Fibroblast of skin of right quadriceps (primary cell): Measurements from ENCODE around the gene SCN1A.
A peak's percentile ranks its signal among the peaks of the same experiment; 100 is the strongest.
"Not testable (repeated sequence)": the region's sequence is repeated elsewhere in the genome, so short reads cannot be mapped to it uniquely, and the experiment has no call there.

Experiments
- DNase-seq: peaks from one replicate; pipeline ENCODE4 v3.0.0-alpha.2; 2013

Gene SCN1A

DNA sequence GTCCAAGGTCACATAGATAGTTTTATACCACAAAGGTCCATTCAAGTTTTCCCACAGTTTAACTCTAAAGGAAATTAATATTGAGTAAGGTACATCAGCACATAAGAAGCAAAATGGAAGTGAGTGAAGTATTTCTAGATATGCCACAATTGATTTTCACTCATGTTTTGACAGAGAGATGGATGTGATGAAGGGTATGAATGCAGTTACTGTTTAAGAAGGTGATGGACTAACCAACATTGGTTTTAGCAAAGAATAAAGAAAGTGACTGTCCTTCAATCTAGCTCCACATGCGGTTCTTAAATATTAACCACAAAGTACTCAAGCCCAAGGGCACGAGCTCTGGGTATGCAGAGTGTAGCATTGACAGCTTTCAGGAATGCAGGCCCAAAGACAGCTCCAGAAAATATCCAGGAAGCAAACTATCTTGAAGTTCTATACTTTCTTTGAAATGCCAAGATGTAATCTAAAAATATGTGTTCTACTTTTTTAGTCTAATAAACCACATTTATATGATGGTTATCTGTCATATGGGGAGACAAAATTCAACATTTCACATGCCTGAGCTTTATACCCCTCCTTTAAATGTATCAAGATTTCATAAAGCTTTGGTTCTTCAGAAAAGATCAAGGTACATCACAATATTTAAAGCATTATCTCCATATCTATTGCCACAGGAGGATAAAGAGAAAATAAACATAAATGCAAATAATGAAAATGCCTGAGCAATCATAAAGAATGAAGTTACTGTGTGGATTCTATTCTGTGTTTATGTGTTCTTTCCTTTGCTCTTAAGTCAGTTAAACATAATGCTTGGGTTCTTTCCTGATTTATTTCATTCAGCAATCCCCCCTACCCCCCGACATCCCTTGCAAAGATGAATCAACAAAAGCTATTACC lies 6.7 kb upstream of the SCN1A start:
- DNase-seq = no peak

DNA sequence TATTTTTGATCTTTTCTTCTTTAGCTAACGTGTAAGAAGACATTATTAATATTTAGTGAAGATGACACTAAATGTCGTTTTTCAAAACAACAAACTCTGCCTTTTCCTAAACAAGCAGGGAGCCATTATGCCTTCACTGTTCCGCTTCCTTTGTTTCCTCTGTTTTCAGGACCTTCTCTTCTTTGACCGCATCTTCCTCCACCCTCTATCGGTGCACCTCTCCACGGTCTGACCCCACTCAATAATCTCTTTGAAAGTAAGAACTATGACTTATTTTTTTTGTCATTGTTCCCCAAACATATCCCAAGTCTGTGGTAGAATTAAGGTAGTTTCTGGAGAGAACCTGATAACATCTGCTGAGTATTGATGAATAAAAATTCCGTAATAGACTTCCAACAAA lies 5.8 kb upstream of the SCN1A start:
- no peak for DNase-seq

DNA sequence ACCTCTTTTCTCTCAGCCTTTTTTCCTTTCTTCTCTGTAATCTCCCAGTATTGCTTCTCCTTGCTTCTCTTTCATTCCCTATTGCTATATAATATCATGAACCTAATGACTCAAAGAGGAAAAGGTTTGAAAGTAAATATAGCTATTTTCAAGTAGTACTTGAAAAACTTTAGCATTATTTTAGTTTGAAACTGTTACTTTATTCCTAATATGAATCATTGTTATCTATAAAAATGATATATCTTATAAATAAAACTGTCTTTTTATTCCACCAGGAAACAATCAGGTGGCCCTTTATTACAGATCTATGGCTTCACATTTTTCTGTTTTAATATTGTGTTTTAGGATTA lies 311 bp upstream of the SCN1A start:
- DNase-seq = no peak

DNA sequence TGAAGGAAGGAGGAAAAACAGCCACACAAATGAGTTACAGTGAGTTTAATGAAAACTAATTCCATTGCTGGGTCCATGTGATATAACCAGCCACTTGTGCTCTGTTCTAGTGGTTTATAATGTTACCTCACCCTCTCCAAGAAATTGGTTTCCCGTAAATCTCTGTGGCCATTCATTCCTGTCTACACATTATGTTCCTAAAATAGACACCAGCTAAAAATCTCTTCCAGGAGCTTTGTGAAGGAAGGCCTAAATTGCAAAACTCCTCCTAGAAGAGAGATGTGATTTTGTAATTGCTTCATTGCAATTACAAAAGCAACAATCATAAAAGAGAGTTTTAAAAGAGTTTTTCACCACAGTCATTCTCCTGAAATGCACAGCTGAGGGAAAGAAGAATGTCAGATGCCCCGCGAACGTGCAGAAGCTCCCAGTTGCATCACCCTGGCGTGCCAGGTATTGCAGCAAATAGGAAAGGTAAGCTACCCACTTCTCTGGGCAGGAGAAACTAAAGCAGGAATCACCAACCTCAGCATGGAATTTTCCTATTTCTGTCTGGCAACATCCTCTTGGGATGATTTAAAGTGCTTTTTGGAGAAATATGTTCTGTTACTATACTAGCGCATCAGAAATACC lies 1.7 kb downstream of the SCN1A start:
- DNase-seq = peak; percentile 32

DNA sequence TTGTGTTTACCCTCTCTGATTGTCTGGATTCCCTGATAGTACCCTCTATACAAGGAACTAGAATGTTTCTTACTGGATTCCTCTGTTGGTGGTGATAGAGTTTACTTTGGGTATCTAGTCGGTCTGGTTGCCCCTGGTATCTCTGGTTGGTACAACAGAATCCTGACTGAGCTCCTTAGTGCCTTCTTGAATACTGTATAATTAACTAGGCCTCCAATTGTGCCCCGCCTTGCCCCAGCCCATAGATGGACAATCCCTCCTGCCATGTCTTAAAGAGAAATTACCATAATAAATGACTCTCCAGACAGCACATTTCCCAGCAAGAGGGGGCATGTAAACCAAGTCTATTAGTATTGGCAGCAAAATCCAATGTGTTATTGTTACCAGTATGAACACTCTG lies 2.3 kb downstream of the SCN1A start:
- no peak for DNase-seq

DNA sequence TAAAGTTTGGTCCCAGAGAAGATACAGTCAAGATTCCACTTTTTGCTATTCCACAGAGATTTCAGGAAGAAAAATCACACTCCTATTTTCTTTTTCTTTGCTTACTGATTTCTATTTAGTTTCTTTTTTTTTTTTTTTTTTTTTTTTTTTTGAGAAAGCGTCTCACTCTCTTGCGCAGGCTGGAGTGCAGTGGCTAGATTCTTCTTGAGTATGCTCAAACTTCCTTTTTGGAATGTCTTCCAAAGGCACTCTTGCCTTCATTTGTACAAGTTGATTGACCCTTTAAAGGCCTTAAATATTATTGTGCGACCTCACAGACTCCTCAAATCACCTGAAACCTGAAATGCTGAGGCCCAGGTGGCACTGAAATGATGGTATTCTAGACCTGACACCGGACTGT lies 9.6 kb downstream of the SCN1A start:
- DNase-seq = no peak

DNA sequence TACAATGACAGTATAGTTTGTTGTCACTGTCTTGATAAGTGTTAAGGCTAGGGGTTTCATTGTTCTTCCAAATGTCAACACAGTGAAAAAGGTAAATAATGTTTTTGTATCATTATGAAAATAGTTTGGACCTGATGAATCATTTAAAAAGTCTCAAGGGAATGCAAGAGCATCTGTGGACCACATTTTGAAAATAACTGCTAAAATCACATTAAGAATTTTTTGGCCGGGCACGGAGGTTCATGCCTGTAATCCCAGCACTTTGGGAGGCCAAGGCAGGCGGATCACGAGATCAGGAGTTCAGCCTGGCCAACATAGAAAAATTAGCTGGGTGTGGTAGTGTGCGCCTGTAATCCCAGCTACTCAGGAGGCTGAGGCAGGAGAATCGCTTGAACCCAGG lies 10.3 kb downstream of the SCN1A start:
- DNase-seq = no peak

DNA sequence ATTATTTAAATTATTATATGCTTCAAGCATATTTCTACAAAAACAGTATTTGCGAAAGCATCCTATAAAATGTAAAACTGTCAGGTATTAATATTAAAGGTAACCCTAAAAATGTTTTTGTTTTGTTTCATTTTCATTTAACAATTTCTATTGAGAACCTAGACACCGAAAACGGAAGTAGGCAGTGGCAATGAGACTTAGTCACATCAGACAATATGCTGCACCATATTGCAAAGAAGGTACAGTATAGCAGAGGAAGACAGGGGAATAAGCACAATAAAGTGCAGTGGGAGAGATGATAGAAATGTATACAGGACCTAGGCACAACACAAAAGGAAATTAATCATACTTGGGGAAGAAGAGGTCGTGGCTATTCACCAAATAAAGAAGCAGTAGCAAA lies 12.2 kb downstream of the SCN1A start:
- no peak for DNase-seq

DNA sequence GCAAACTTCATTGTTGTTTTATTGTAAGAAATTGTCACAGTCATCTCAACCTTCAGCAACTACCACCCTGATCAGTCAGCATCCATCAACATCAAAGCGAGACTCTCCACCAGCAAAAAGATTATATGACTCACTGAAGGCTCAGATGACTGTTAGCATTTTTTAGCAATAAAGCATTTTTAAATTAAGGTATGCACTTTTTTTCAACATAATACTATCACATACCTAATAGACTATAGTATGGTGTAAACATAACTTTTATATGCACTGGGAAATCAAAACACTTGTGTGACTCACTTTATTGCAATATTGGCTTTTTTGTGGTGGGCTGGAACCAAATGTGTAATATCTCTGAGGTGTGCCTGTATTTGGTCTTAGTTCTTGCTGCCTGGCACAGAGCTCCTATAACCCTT lies 15.6 kb downstream of the SCN1A start:
- DNase-seq = no peak

DNA sequence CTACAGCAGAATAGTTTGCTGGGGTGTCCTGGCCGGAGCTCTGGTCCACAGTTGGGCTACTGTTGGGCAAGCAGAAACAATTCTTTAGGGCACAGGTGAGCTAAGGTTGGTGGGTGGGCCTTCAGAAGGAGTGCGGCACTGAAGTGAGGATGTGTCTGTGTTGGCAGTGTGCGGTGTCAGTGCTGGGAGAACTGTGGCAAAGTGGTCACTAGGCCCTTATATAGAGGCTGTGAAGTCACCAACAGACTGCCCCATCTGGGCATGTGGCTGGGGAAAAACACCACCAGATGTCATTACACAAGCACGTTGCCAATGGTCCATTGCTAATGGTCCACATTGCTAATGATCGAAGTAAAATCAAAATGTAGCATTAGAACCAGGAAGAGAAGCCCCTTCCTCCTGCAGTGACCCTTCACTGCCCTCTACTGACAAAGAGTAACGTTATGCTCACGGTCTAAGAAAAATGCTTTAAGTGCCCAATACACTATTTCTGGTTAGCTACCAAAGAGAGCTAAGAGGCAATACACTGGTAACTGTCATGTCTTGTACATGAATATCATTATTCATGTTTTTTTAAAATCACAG lies 21.3 kb downstream of the SCN1A start:
- no peak for DNase-seq

DNA sequence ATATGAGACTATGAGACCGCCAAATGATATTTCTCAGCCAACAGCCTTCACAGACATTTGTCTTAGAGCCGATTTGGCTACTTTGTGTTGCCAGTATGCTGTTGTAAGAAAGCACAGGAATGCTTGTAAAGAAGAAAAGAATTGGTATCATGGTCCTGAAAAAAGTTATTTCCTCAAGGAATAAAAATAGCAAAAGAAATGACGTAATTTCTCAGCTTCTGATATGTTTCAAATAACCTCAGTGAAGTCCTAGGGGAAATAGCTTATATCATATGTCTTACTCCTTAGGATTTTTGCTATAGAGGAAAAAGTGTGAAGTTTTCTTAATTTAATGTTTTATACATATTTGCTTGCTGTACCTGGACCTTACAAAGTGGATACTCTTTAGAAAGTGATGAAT lies 23.0 kb downstream of the SCN1A start:
- DNase-seq = no peak

DNA sequence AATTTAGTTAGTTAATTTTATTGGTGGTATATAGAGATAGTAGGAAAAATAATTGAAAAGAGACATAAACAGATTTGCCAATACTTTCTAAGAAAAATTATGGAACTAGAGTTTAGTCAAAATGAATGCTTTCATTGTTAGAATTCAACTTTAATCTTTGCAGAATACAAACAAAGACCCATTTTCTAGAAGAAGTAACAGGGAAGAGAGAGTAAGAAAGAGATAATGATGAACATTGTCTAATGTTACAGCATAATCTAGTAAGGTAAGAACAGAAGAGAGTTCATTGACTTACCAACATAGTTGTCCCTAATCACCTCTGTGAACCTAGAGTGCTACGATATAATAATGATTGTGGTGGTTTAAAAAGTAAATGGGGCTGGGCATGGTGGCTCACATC lies 23.7 kb downstream of the SCN1A start:
- no peak for DNase-seq

DNA sequence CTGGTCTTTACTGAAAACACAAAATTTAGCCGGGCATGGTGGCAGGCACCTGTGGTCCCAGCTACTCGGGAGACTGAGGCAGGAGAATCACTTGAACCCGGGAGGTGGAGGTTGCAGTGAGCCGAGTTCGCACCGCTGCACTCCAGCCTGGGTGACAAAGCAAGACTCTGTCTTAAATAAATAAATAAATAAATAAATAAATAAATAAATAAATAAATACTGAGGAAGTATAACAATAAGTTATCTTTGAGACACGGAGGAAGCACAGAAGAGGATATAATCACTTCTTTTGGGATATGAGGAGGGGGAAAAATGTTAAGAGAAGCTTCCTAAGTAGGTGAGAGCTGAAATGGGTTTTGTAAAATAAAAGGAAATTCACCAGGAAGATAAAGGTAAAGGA lies 24.5 kb downstream of the SCN1A start:
- DNase-seq = not testable (repeated sequence)

DNA sequence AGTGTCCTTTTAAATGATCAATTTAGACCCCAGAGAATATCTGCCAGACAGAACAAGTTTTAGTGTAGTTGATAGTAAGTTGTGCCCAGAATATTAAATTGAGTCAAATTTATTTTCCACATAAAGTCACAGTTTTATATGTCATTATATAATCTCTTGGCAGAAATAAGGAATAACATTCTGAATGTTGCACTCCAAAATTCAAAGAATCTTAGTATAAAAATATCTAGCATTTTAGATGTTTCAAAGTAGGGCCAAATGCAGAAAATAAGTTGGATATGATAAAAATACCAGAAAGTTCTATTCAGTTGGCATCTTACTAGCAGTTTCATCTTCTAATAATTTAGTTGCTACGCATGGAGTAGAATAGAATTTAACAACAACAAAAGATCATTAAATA lies 33.5 kb downstream of the SCN1A start:
- no peak for DNase-seq

DNA sequence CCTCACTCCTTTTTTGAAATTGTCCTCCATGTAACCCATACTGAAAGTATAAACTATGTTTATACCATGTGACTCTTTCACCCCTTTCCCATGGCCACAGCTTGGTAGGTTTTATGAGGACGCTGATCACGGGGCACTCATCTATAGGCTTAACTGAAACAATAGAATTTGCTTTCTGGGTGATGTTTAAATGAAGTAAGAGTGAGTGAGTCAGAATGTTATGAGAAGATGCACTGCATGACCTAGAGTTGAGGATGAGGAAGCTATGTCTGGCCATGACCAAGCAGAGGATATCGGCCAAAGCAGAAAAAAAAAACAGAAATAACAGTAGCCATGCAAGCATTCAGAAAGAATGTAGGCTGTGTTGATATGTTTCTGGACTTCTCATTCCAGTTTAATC lies 34.9 kb downstream of the SCN1A start:
- peak; percentile 11 for DNase-seq

DNA sequence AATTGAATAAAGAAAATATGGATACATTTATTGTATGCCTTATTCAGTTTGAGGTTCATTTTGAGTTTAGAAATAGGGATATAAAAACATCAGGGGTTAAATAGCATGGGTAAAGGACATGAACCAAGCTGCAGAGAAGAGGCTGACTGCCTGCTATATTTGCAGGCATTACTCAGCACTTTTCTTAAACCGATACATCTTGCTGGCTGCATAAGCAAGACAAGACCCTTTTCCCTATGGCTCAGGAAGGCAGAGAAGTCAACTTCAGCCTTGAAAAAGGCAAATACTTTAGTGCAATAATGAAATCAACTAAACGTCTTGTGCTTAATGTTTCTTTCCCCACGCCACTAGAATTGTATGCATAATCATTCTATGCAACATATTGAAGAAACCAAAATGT lies 36.4 kb downstream of the SCN1A start:
- no peak for DNase-seq

DNA sequence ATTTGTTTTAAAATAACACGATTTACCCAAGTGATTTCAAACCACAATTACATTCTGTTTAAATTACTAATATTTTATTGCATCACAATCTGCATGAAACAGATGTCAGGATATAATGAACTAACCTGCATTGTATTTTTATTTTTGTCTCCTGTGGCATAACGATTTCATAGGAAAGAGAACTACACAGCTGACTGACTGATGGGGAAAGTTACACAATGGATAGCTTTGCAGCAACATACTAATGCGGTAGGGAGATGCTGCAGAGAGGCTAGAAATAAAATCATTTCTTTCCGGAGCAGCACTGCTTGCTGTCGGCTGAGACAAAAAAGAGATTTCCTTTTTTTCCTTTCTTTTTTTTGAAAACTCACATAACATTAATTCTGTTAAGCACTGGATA lies 36.9 kb downstream of the SCN1A start:
- no peak for DNase-seq

DNA sequence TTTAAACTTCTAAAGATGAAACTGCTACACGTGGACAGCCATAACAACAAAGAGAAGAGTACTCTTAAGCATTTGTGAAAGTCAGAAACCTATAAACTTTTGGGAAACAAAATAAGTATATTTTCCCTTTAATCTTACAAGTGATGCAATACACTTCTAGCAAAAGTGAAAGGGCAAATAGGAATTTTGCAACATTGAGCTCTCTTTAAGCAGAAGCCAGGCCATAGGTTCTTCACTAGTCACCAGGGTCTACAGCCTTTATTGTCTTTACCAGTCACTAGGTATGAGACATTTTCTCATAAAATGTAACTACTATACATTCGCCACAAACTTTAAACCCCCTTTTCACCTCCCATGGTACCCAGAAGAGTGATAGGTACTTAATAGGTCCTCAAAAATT lies 37.5 kb downstream of the SCN1A start:
- DNase-seq = no peak

DNA sequence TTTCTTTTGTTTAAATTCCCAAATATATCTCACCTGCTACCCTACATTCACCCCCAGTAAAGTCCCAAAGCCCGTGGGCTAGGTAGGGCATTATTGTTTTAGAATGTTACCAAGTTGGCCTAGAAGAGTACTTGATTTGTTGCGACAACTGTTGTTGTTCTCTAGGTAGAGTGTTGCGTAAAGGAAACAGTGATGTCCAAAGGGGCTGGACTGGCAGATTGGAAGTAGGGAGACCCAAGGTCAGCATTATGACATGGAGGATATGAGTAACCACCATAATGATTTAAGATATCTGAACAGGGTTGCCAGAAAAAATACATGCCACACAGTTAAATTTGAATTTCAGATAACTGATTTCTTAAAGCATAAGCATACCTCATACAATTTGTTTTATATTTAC lies 39.2 kb downstream of the SCN1A start:
- no peak for DNase-seq

DNA sequence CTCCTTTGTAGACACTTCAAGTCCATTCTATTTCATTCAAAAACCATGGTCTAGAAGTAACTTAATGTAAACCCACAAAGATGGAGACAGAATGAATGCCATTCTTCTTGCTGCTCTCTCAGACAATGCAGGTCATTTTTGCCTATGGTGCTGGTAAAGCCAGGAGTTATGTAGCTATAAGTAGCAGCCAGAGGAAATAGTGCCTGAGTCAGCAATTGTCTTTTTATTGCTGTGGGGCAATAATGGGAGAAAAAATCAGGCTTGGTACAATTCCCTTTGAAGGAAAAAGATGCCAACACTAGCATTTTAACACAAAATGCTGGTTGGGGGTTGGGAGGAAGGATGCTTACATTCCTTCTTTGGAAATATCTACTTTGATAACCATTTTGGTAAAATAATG lies 43.5 kb downstream of the SCN1A start:
- no peak for DNase-seq

DNA sequence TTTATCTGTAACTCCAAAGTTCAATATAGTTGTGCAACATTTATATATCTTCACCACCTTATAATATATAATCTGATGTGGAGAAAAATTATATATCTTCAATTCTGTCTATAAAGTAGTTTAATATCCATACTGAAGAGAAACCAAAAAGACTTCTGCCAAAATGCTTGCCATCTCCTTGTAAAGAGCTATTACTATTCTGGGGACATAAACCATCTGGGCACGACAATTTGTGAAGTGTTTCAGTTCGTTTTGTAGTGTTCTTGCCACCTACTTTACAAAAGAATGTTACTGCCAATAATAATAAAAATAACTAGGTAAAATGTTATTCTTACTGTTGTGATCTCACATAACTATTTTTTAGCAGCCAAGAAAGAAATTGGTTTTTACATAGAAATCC lies 45.1 kb downstream of the SCN1A start:
- DNase-seq = no peak

DNA sequence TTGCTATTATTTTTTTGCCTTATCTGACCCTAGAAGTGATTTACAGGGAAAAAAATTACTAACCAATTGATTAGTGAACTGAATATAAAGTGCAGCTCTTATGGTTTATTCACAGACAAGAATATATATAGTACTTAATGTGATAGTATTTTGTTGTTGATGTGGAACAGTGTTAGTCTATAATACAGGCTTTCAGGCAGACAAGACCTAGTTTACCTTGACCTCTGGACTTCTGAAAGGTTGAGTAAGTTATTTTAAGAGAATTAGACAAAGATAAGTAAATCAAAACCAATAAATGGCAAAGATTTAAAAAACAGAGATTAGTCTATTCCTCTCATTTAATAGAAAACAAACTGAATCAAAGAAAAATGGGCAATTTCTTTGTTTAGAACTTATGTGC lies 46.0 kb downstream of the SCN1A start:
- DNase-seq = no peak

DNA sequence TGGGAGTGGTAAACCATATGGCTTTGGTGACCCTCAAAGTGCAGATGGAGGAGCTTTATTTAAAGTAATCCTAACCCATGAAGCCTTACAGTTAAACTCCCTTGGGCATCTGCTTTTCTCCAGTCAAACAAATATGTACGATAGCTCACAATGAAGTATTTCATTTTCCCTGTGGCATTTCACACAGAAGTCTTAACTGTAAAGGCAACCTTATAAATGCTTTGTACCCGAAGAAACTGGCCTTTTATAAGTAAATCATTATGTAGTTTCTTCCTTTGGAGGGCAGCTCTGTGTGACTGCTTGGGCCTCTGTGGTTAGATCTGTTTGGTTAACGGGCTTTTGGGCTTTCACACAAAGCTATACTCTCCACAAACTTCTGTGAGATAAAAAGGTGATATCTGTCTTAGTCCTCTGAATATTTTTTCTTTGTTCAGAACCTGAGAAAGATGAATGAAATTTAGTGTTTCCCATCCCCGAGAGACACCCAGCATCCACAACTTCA lies 46.6 kb downstream of the SCN1A start:
- no peak for DNase-seq

DNA sequence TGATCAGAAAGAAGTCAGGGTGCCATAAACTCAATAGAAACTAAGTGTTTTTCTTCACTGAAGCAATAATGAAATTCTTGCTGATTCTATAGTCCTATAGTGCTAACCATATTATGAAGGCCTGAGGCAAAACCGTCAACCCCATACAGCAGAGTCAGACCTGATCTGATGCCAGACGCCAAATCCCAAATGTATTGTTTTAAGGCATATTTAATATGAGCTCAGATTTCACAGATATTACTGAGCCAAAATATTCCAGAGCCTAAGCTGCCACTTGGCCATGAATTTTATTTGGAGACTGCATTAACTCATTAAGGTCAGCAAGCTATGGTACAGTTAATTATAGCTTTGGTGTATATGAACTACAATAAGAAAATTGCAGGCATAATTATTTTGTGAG lies 53.4 kb downstream of the SCN1A start:
- DNase-seq = no peak
